ENCODE data around the gene IQGAP2.

Gene IQGAP2

GRCh38 chr5:76682387-76682786, 279.3 kb downstream of the IQGAP2 start:
- Mint-ChIP-seq H3K27me3 (no peaks in the 10 kb centered on the region), H3K27ac (peak overlapping the region; percentile 49 to 91), H3K36me3 (ENCODE audit: insufficient read depth) (peaks cover 57% of the 10 kb centered on the region), H3K4me3 (no peak overlapping the region), H3K4me1 (ENCODE audit: low read depth in 2 of 2) (peaks cover 12 to 27% of the 10 kb centered on the region in 2 donors), H3K9me3 (no peaks in the 10 kb centered on the region)
- ATAC-seq (replicated peaks) (no peak), DNase-seq (no peak)

GRCh38 chr5:76683816-76684731, 281.0 kb downstream of the IQGAP2 start:
- Mint-ChIP-seq H3K27me3 (no peaks in the 10 kb centered on the region), H3K9me3 (no peaks in the 10 kb centered on the region), H3K4me3 (no peak overlapping the region), H3K27ac (no peak overlapping the region), H3K4me1 (ENCODE audit: low read depth in 2 of 2) (peaks cover 12 to 24% of the 10 kb centered on the region in 2 donors), H3K36me3 (ENCODE audit: insufficient read depth) (peaks cover 65% of the 10 kb centered on the region)
- ATAC-seq (replicated peaks) (no peak), DNase-seq (no peak)

DNA sequence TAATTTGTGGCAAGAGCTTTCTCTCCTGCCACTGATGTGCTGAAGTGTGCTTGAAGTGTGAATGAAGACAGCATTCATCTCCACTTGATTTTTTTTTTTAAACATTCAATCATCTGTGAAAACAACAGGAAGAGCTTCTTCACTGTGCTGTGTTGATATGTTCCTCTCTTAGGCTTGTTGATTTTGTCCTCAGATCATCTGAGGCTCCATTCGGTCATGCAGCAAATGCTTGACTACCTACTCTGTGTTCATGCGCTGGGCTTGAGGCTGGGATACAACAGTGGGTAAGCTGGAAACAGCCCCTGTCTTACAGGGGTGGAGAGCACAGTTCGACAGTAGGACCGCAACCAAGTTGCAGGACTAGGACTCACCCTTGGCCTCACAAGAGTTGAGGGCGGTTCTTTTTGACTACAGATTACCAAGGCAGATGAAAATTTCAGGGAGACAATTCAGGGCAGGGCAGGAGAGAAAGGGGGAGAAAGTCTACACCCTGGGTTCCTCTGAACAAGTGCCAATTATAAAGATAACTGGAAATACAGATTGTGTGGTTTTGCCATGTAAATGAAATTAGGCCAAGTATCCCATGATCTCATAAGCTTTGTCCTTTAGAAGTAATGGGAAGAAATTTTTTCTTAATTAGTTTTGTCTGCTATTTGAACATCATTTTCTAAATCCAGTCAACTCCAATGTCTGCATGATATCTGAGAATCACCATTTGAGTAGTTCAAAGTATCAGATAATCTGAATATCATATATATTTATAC, 281.9 kb downstream of the IQGAP2 start:
- DNase-seq (no peak), ATAC-seq (replicated peaks) (no peak)
- H3K4me3 Mint-ChIP-seq: no peak overlapping the region
- peak overlapping the region in 1 of 2 donors; percentile 4 for H3K27ac Mint-ChIP-seq
- H3K9me3 Mint-ChIP-seq: no peaks in the 10 kb centered on the region
- H3K36me3 Mint-ChIP-seq (ENCODE audit: insufficient read depth): peaks cover 57% of the 10 kb centered on the region
- peaks cover 9 to 17% of the 10 kb centered on the region in 2 donors for H3K4me1 Mint-ChIP-seq (ENCODE audit: low read depth in 2 of 2)
- H3K27me3 Mint-ChIP-seq: no peaks in the 10 kb centered on the region

GRCh38 chr5:76685704-76686103, 282.6 kb downstream of the IQGAP2 start:
- peaks cover 7 to 10% of the 10 kb centered on the region in 2 donors for H3K4me1 Mint-ChIP-seq (ENCODE audit: low read depth in 2 of 2)
- H3K27me3 Mint-ChIP-seq: no peaks in the 10 kb centered on the region
- H3K36me3 Mint-ChIP-seq (ENCODE audit: insufficient read depth): peaks cover 53% of the 10 kb centered on the region
- no peak for ATAC-seq (replicated peaks)
- H3K9me3 Mint-ChIP-seq: no peaks in the 10 kb centered on the region
- DNase-seq: no peak
- H3K4me3 Mint-ChIP-seq: no peak overlapping the region
- peak overlapping the region in 1 of 2 donors; percentile 4 for H3K27ac Mint-ChIP-seq

- Mint-ChIP-seq H3K4me3 (no peak overlapping the region), H3K4me1 (ENCODE audit: low read depth in 2 of 2) (peaks cover 0 to 5% of the 10 kb centered on the region in 2 donors), H3K27ac (peak overlapping the region in 1 of 2 donors; percentile 69), H3K27me3 (no peaks in the 10 kb centered on the region), H3K36me3 (ENCODE audit: insufficient read depth) (peaks cover 52% of the 10 kb centered on the region), H3K9me3 (no peaks in the 10 kb centered on the region)
- ATAC-seq (replicated peaks): no peak
- DNase-seq: no peak
These were observed 285.1 kb downstream of the IQGAP2 start for GRCh38 chr5:76688212-76688611.

DNA sequence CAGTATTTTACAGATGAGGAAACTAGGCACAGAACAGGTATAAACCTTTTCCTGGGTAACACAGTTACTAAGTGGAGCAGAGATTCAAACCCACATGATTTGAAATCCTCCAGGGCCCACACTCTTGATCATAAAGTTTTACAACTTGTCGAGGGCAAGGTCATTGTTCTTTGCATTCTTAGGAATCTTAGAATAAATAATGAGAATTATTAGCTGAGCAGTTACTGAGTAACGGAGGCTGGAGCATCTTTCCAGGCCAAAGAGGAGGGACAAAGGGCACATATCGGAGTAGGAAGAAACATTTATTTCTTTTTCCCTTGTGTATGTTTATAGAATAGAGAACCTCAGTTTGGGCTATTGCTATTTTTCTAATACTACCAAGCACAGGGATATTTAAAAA, 285.8 kb downstream of the IQGAP2 start:
- no peaks in the 10 kb centered on the region for H3K9me3 Mint-ChIP-seq
- DNase-seq: no peak
- H3K27me3 Mint-ChIP-seq: no peaks in the 10 kb centered on the region
- H3K36me3 Mint-ChIP-seq (ENCODE audit: insufficient read depth): peaks cover 54% of the 10 kb centered on the region
- no peak overlapping the region for H3K4me3 Mint-ChIP-seq
- no peak for ATAC-seq (replicated peaks)
- H3K27ac Mint-ChIP-seq: peak overlapping the region in 1 of 2 donors; percentile 69
- peaks cover 0 to 5% of the 10 kb centered on the region in 2 donors for H3K4me1 Mint-ChIP-seq (ENCODE audit: low read depth in 2 of 2)

DNA sequence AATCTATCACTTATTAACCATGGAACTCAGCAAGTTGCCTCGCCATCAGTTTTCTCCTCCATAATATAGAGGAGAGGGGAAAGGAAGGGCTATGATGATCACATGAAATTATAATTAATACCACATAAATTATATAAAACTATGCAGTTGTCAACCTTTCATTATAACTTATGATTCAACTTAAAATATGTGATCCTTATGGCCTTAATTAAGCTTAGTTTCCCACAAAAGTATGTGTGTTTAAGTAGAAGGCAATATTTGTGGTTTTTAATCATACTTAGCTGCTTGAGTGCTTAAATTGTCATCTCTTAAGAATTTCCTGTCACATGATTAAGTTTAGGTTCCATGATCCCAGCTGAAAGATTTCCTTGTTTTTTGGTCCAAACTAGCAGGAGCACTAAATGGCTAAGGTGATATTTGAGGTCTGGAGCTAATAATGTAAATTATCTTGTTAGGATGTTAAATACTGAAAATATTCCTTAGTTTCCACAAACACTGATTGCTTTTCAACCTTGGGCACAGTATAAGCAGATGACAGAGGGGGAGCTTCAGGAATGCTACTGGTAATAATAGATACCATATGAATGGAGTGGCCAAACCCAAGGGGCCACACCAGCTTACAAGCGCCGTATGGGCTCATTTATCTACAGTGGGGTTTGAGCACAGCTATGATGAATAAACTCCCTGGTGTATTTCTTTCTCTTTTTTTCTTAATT, 286.4 kb downstream of the IQGAP2 start:
- Mint-ChIP-seq H3K9me3 (no peaks in the 10 kb centered on the region), H3K27ac (no peak overlapping the region), H3K4me3 (no peak overlapping the region), H3K36me3 (ENCODE audit: insufficient read depth) (peaks cover 48% of the 10 kb centered on the region), H3K27me3 (no peaks in the 10 kb centered on the region), H3K4me1 (ENCODE audit: low read depth in 2 of 2) (peaks cover 0 to 5% of the 10 kb centered on the region in 2 donors)
- DNase-seq (no peak), ATAC-seq (replicated peaks) (no peak)

GRCh38 chr5:76690037-76690679, 287.1 kb downstream of the IQGAP2 start:
- H3K27ac Mint-ChIP-seq: peak overlapping the region in 1 of 2 donors; percentile 16
- H3K9me3 Mint-ChIP-seq: no peaks in the 10 kb centered on the region
- peaks cover 0 to 3% of the 10 kb centered on the region in 2 donors for H3K4me1 Mint-ChIP-seq (ENCODE audit: low read depth in 2 of 2)
- no peaks in the 10 kb centered on the region for H3K27me3 Mint-ChIP-seq
- no peak for DNase-seq
- no peak overlapping the region for H3K4me3 Mint-ChIP-seq
- ATAC-seq (replicated peaks): no peak
- H3K36me3 Mint-ChIP-seq (ENCODE audit: insufficient read depth): peaks cover 53% of the 10 kb centered on the region

- H3K27ac Mint-ChIP-seq: peak overlapping the region; percentile 67 to 73
- DNase-seq (no peak), ATAC-seq (replicated peaks) (no peak)
- peaks cover 53% of the 10 kb centered on the region for H3K36me3 Mint-ChIP-seq (ENCODE audit: insufficient read depth)
- H3K27me3 Mint-ChIP-seq: no peaks in the 10 kb centered on the region
- no peaks in the 10 kb centered on the region for H3K9me3 Mint-ChIP-seq
- no peak overlapping the region for H3K4me3 Mint-ChIP-seq
- H3K4me1 Mint-ChIP-seq (ENCODE audit: low read depth in 2 of 2): peaks cover 0 to 3% of the 10 kb centered on the region in 2 donors
These were observed 287.8 kb downstream of the IQGAP2 start for GRCh38 chr5:76690704-76691466.

- H3K27ac Mint-ChIP-seq: peak overlapping the region; percentile 67 to 73
- no peak overlapping the region for H3K4me3 Mint-ChIP-seq
- no peaks in the 10 kb centered on the region for H3K27me3 Mint-ChIP-seq
- ATAC-seq (replicated peaks) (no peak), DNase-seq (no peak)
- H3K9me3 Mint-ChIP-seq: no peaks in the 10 kb centered on the region
- peaks cover 0 to 3% of the 10 kb centered on the region in 2 donors for H3K4me1 Mint-ChIP-seq (ENCODE audit: low read depth in 2 of 2)
- H3K36me3 Mint-ChIP-seq (ENCODE audit: insufficient read depth): peaks cover 53% of the 10 kb centered on the region
These were observed 288.6 kb downstream of the IQGAP2 start for GRCh38 chr5:76691467-76692273.

GRCh38 chr5:76692274-76692540, 289.1 kb downstream of the IQGAP2 start:
- ATAC-seq (replicated peaks) (no peak), DNase-seq (no peak)
- Mint-ChIP-seq H3K9me3 (no peaks in the 10 kb centered on the region), H3K4me3 (no peak overlapping the region), H3K27ac (peak overlapping the region; percentile 67 to 73), H3K4me1 (ENCODE audit: low read depth in 2 of 2) (peaks cover 0 to 3% of the 10 kb centered on the region in 2 donors), H3K36me3 (ENCODE audit: insufficient read depth) (peaks cover 51% of the 10 kb centered on the region), H3K27me3 (no peaks in the 10 kb centered on the region)

DNA sequence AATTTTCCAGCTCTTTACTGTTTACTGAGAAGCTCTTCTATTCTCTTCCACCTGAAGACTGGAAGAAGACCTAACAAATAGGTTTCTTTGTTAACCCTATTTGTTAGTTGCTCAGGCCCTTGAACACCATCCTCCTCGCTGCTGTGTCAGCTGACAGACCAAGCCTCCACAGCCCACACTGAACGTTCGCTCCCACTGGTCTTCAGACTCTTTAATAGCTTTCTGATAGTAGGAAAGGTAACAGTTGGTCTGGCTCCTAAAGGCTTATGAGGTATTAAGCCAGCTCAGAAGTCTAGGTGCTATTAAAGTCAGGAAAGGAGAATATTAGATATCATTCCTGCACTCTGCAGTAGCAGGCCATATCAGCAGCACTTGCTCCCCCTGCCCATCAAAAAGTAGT, 289.6 kb downstream of the IQGAP2 start:
- Mint-ChIP-seq H3K4me1 (ENCODE audit: low read depth in 2 of 2) (peaks cover 0 to 3% of the 10 kb centered on the region in 2 donors), H3K9me3 (no peaks in the 10 kb centered on the region), H3K27ac (peak overlapping the region; percentile 67 to 73), H3K4me3 (no peak overlapping the region), H3K27me3 (no peaks in the 10 kb centered on the region), H3K36me3 (ENCODE audit: insufficient read depth) (peaks cover 51% of the 10 kb centered on the region)
- DNase-seq: no peak
- no peak for ATAC-seq (replicated peaks)
